Heart right ventricle (tissue), 16 donors: ENCODE measurements around the gene ADAMTS17. TPM values are rescaled to one million over a fixed set of nuclear protein-coding genes. Genes with fewer than 3 reads are reported as not detected.
"Not testable (repeated sequence)": the region's sequence is repeated elsewhere in the genome, so short reads cannot be mapped to it uniquely, and the experiment has no call there.

ENCODE experiments used
- ATAC-seq, 8 donors: fragments of 200-7000 bp; cut with Tn5 transposase; one replicate each; pipeline ENCODE4 v1.9.1; 2020; ENCODE audit warnings: mild to moderate bottlenecking in 8 of 8, moderate library complexity in 8 of 8, moderate number of reproducible peaks in 1 of 8
- DNase-seq, 2 donors: peaks; one replicate each; pipeline ENCODE4 v3.0.0-alpha.2; 2020
- H3K27ac ChIP-seq, 10 donors: fragments of 200-600 bp; sonication (generic) in 2 of 10; one replicate each; pipeline versions ENCODE4 v1.5.0 to v1.8.0; 2020 to 2022; ENCODE audit warnings: mild to moderate bottlenecking in 3 of 10
- H3K27me3 ChIP-seq, 7 donors: fragments of 200-600 bp; one replicate each; pipeline ENCODE4 v1.8.0; 2021 to 2022; ENCODE audit warnings: mild to moderate bottlenecking in 2 of 7
- H3K36me3 ChIP-seq, 9 donors: fragments of 200-600 bp; sonication (generic) in 1 of 9; one replicate each; pipeline versions ENCODE4 v1.5.0 to v1.8.0; 2020 to 2022; ENCODE audit warnings: mild to moderate bottlenecking in 2 of 9
- H3K4me1 ChIP-seq, 9 donors: fragments of 200-600 bp; sonication (generic) in 1 of 9; one replicate each; pipeline versions ENCODE4 v1.5.0 to v1.8.0; 2020 to 2022; ENCODE audit warnings: mild to moderate bottlenecking in 4 of 9
- H3K4me3 ChIP-seq, 10 donors: fragments of 200-600 bp; sonication (generic) in 2 of 10; one replicate each; pipeline versions ENCODE4 v1.5.0 to v1.8.0; 2020 to 2022; ENCODE audit warnings: mild to moderate bottlenecking in 7 of 10, moderate library complexity in 2 of 10
- H3K9me3 ChIP-seq, 11 donors: fragments of 200-600 bp in 10 of 11; sonication (generic) in 2 of 11; one replicate each; pipeline versions ENCODE4 v1.5.0 to v1.8.0; 2013 to 2022; ENCODE audit warnings: mild to moderate bottlenecking in 2 of 11, control low read depth in 1 of 11, moderate library complexity in 1 of 11
- CTCF ChIP-seq, 9 donors: fragments of 200-600 bp; sonication (generic) in 2 of 9; IDR thresholded peaks; one replicate each; pipeline versions ENCODE4 v1.5.0 to v1.8.0; 2021 to 2022; ENCODE audit warnings: antibody characterized with exemption in 9 of 9, mild to moderate bottlenecking in 5 of 9, moderate library complexity in 1 of 9
- WGBS, 2 donors: extraction: QIAGEN DNeasy Blood & Tissue Kit; methylation state at CpG; one replicate each; pipeline ENCODE4 v1.1.7; 2013; ENCODE audit warnings: inconsistent platforms in 1 of 2; 5-methylcytosine and 5-hydroxymethylcytosine counted together
- intact Hi-C, 10 donors: fragments of 100-400 bp; cut with DNase I; formaldehyde crosslinking; loops; one replicate each; pipeline versions ENCODE4 v1.11.1 to v1.14.2; 2022
- polyA plus RNA-seq, 2 donors: library from polyadenylated mRNA; stranded (reverse); fragments of 200-250 nt; gene quantifications; one replicate each; pipeline ENCODE4 v1.2.3, GENCODE V29; 2013
- total RNA-seq, 10 donors: library from RNA; stranded (reverse); fragmentation: NEBNext Ultra II Directional in 3 of 10; extraction: Animal tissue kit (Norgen Biotek cat#: 25700) in 3 of 10; gene quantifications; one replicate each; pipeline versions ENCODE4 v1.2.1 to v1.2.4, GENCODE V29; 2021 to 2023
- donor health status: Arrhythmogenic right ventricular cardiomyopathy.
- donor health status: ischemic (EF 13 %, LVEDD 7.1; RV severe dilation, severe dysfunction).
- donor health status: healthy with polysubstance abuse.
- donor health status: DM: no; HTN: yes; CAD: no.
- donor health status: DM: no; HTN: no; CAD: no.
- donor health status: ischemic (EF 25% LVEDD 6.9; RV normal size, moderate dysfunction).
- donor health status: ischemic (EF 25% LVEDD 5.7; RV mildly dilated, moderate dysfunction).
- donor health status: healthy.
- donor health status: DM: yes; HTN: yes; CAD: no.
- donor health status: Ischemic cardiomyopathy.
- donor health status: ischemic (EF 35%, LVEDD 5.7; RV mildly dilated, moderate dysfunction).
- donor health status: nonischemic (EF 11% LVEDD 7.7; RV severe dilation, severe dysfunction).
- donor health status: DM: yes; HTN: yes; CAD: no.
- donor health status: PGD.
- donor health status: ischemic (EF 29% LVEDD 5.4; RV normal size, mild dysfunction).
- donor health status: nonischemic (EF 23%, LVEDD 6.1; RV moderate dilation, normal function).

ADAMTS17 gene
- total and polyA plus RNA-seq, 12 donors = 0.47 to 5.0 (median 1.2) TPM

- Histone ChIP-seq H3K4me1 (peaks cover 0 to 14% (median 7%) of the 10 kb centered on the region in 9 donors), H3K36me3 (no peaks in the 10 kb centered on the region), H3K27ac (no peak overlapping the region), H3K27me3 (peaks cover 0 to 45% (median 13%) of the 10 kb centered on the region in 7 donors), H3K4me3 (no peak overlapping the region), H3K9me3 (no peaks in the 10 kb centered on the region)
- no peak for TF ChIP-seq CTCF (IDR thresholded peaks at IDR 0.05)
- intact Hi-C loops = loop anchor here in 6 of 10 donors (5.0 to 10.0 kb wide), 6 partner anchors 228 to 421 kb away; partner anchors contain the start of genes ASB7 (in 1 of the 6) and LINS1 (in 1 of the 6)
- 95 to 98% methylated on average over 3 of the region's 3 CpGs for WGBS, 2 donors
- no peak for ATAC-seq
- DNase-seq = no peak
These were observed 1.5 kb upstream of the ADAMTS17 start for GRCh38 chr15:100343251-100343650.

GRCh38 chr15:100341239-100341749, 481 bp downstream of the ADAMTS17 start:
- Histone ChIP-seq H3K27ac (peak overlapping the region in 6 of 10 donors; percentile 39 to 78 (median 48)), H3K27me3 (peaks cover 0 to 45% (median 13%) of the 10 kb centered on the region in 7 donors), H3K4me3 (peak overlapping the region; percentile 55 to 86 (median 72)), H3K36me3 (no peaks in the 10 kb centered on the region), H3K4me1 (peaks cover 0 to 14% (median 7%) of the 10 kb centered on the region in 9 donors), H3K9me3 (no peaks in the 10 kb centered on the region)
- DNase-seq = no peak
- intact Hi-C loops = loop anchor here in 7 of 10 donors (2.0 to 10.0 kb wide), 7 partner anchors 226 to 419 kb away; partner anchors contain the start of genes ASB7 (in 1 of the 7) and LINS1 (in 1 of the 7)
- ATAC-seq = peak in 4 of 8 donors; percentile 2 to 9 (median 6)
- no peak for TF ChIP-seq CTCF (IDR thresholded peaks at IDR 0.05)
- WGBS, 2 donors = 1% methylated on average over 34 to 92 of the region's 95 CpGs

GRCh38 chr15:100340721-100341238, 995 bp downstream of the ADAMTS17 start:
- Histone ChIP-seq H3K9me3 (no peaks in the 10 kb centered on the region), H3K4me1 (peaks cover 0 to 14% (median 7%) of the 10 kb centered on the region in 9 donors), H3K4me3 (peak overlapping the region in 9 of 10 donors; percentile 19 to 78 (median 33)), H3K27ac (no peak overlapping the region), H3K36me3 (no peaks in the 10 kb centered on the region), H3K27me3 (peaks cover 0 to 45% (median 13%) of the 10 kb centered on the region in 7 donors)
- DNase-seq = no peak
- WGBS, 2 donors = 12 to 14% methylated on average over 55 to 56 of the region's 56 CpGs
- intact Hi-C loops = loop anchor here in 7 of 10 donors (2.0 to 10.0 kb wide), 7 partner anchors 226 to 418 kb away; partner anchors contain the start of genes ASB7 (in 1 of the 7) and LINS1 (in 1 of the 7)
- TF ChIP-seq CTCF (IDR thresholded peaks at IDR 0.05) = no peak
- no peak for ATAC-seq

- H3K27ac ChIP-seq = no peak overlapping the region
- peaks cover 0 to 45% (median 13%) of the 10 kb centered on the region in 7 donors for H3K27me3 ChIP-seq
- no peak for TF ChIP-seq CTCF (IDR thresholded peaks at IDR 0.05)
- no peak overlapping the region for H3K4me3 ChIP-seq
- H3K36me3 ChIP-seq = no peaks in the 10 kb centered on the region
- intact Hi-C loops = loop anchor here (2.0 to 10.0 kb wide), 14 partner anchors 125 to 418 kb away; partner anchors contain the start of genes ASB7 (in 1 of the 10) and LINS1 (in 1 of the 10)
- 86 to 90% methylated on average over 12 of the region's 12 CpGs for WGBS, 2 donors
- no peaks in the 10 kb centered on the region for H3K9me3 ChIP-seq
- ATAC-seq (no peak), DNase-seq (no peak)
- H3K4me1 ChIP-seq = peaks cover 0 to 14% (median 7%) of the 10 kb centered on the region in 9 donors
These were observed 1.8 kb downstream of the ADAMTS17 start for GRCh38 chr15:100339999-100340398.

- not testable (repeated sequence) for H3K36me3 ChIP-seq, H3K27ac ChIP-seq, ATAC-seq, H3K4me3 ChIP-seq, H3K9me3 ChIP-seq, DNase-seq
- WGBS, 2 donors = 86 to 91% methylated on average over 4 to 7 of the region's 7 CpGs
- H3K27me3 ChIP-seq = peaks cover 0 to 45% (median 13%) of the 10 kb centered on the region in 7 donors
- H3K4me1 ChIP-seq = peaks cover 0 to 14% (median 7%) of the 10 kb centered on the region in 9 donors
- intact Hi-C loops = loop anchor here (2.0 to 10.0 kb wide), 9 partner anchors 125 to 415 kb away; no protein-coding TSS in a partner anchor
These were observed 2.3 kb downstream of the ADAMTS17 start for GRCh38 chr15:100339451-100339850.
